Liver (tissue), 3 donors: ENCODE data around the gene PNLIPRP2.

Experiments
- ATF3 ChIP-seq: IDR thresholded peaks from 2 replicates; pipeline ENCODE4 v1.6.1; 2016; ENCODE audit warnings: antibody characterized with exemption
- CTCF ChIP-seq: fragments of 150-350 bp; IDR thresholded peaks from 2 replicates; pipeline ENCODE4 v1.5.1; 2017; ENCODE audit warnings: improper control_type of control experiment, low read depth, low read length; ENCODE audit not compliant: missing input control
- EGR1 ChIP-seq, 2 donors: IDR thresholded peaks; 2 replicates each; pipeline ENCODE4 v1.6.1; 2016 to 2018; ENCODE audit warnings: antibody characterized with exemption in 2 of 2, low read depth in 2 of 2
- FOXA1 ChIP-seq: IDR thresholded peaks from 2 replicates; pipeline ENCODE4 v1.6.1; 2016; ENCODE audit warnings: antibody characterized with exemption
- HNF4A ChIP-seq, 2 donors: conservative IDR thresholded peaks; 2 replicates each; pipeline ENCODE4 v1.6.1; 2016; ENCODE audit warnings: antibody characterized with exemption in 2 of 2, mild to moderate bottlenecking in 2 of 2
- JUND ChIP-seq, 2 donors: IDR thresholded peaks; 2 replicates each; pipeline ENCODE4 v1.6.1; 2016; ENCODE audit warnings: antibody characterized with exemption in 2 of 2
- MAX ChIP-seq: IDR thresholded peaks from 2 replicates; pipeline ENCODE4 v1.6.1; 2016; ENCODE audit warnings: antibody characterized with exemption
- RAD21 ChIP-seq, 2 donors: IDR thresholded peaks; 2 replicates each; pipeline ENCODE4 v1.6.1; 2016; ENCODE audit warnings: antibody characterized with exemption in 2 of 2, mild to moderate bottlenecking in 2 of 2
- REST ChIP-seq: IDR thresholded peaks from 2 replicates; pipeline ENCODE4 v1.6.1; 2016; ENCODE audit warnings: antibody characterized with exemption, mild to moderate bottlenecking
- SP1 ChIP-seq: IDR thresholded peaks from 2 replicates; pipeline ENCODE4 v1.6.1; 2018; ENCODE audit warnings: antibody characterized with exemption, mild to moderate bottlenecking
- TAF1 ChIP-seq: conservative IDR thresholded peaks from 2 replicates; pipeline ENCODE4 v1.6.1; 2016; ENCODE audit warnings: antibody characterized with exemption, mild to moderate bottlenecking
- YY1 ChIP-seq: IDR thresholded peaks from 2 replicates; pipeline ENCODE4 v1.6.1; 2016; ENCODE audit warnings: antibody characterized with exemption, mild to moderate bottlenecking
- donor health status: healthy.
- donor health status: healthy.

GRCh38 chr10:116598329-116598728 lies 22.4 kb upstream of the PNLIPRP2 start:
- TF ChIP-seq CTCF = no peak
- no peak for TF ChIP-seq EGR1 (IDR thresholded peaks at IDR 0.05; ENCODE audit: low read depth in 2 of 2)
- no peak for TF ChIP-seq MAX
- TF ChIP-seq REST = no peak
- TF ChIP-seq RAD21 (IDR thresholded peaks at IDR 0.05) = no peak
- no peak for TF ChIP-seq JUND (IDR thresholded peaks at IDR 0.05)
- no peak for TF ChIP-seq SP1
- TF ChIP-seq YY1 = no peak
- TF ChIP-seq TAF1 = no peak
- no peak for TF ChIP-seq FOXA1
- TF ChIP-seq ATF3 = no peak
- no peak for TF ChIP-seq HNF4A (conservative IDR thresholded peaks at IDR 0.05)
